K562 (cell line): ENCODE measurements around the gene GPR55. TPM values are rescaled to one million over a fixed set of nuclear protein-coding genes. Genes with fewer than 3 reads are reported as not detected.

Experiments used
- ATAC-seq: fragments of 200-7000 bp; cut with Tn5 transposase; 3 replicates; pipeline ENCODE4 v1.9.1; 2020; ENCODE audit warnings: moderate library complexity
- BruUV-seq: library from RNA; stranded (reverse); fragments of 400-500 nt; replicated peaks from 2 replicates; lab custom pipeline; 2021; lab: Mats Ljungman, UMichigan
- CTCF ChIA-PET: fragments of 300-600 bp; formaldehyde crosslinking; extraction: SDS; loops from one replicate; lab custom pipeline; 2021; ENCODE audit warnings: low intra/inter-chr PET ratio; lab: Yijun Ruan, JAX
- POLR2A ChIA-PET: fragments of 300-600, 350-650 bp; sonication (Branson Sonifier 250); formaldehyde crosslinking; extraction: SDS; loops from one replicate; lab custom pipeline; 2021; ENCODE audit warnings: antibody characterized with exemption, inconsistent platforms; lab: Yijun Ruan, JAX
- DNase-seq, 4 experiments: peaks; one replicate each; pipeline versions ENCODE4 v3.0.0 to v3.0.0-alpha.2; 2011 to 2018; ENCODE audit warnings: low spot score in 3 of 4, mixed read lengths in 3 of 4; ENCODE audit errors: extremely low read depth in 1 of 4
- FAIRE-seq: peaks from 2 replicates; lab custom pipeline; 2011; peaks lifted over from hg19 to GRCh38; lab: Jason Lieb, UNC
- H2AFZ ChIP-seq: 2 replicates; pipeline ENCODE4 v1.6.0; 2011; ENCODE audit warnings: low read depth, low read length, control low read depth, inconsistent platforms
- H3K27ac ChIP-seq: fragments of 200-600 bp; 3 replicates; pipeline ENCODE4 v1.8.0; 2011; ENCODE audit warnings: low read depth, mild to moderate bottlenecking, control low read depth, inconsistent platforms, low read length, moderate library complexity, mixed read lengths; ENCODE audit errors: extremely low read depth
- H3K27me3 ChIP-seq, 2 experiments: fragments of 300-600 bp in 1 of 2; 2 replicates in 1 of 2; 3 replicates in 1 of 2; pipeline versions ENCODE4 v1.6.0 to v1.8.0; 2011; ENCODE audit warnings: inconsistent platforms in 2 of 2, low read length in 2 of 2, mild to moderate bottlenecking in 1 of 2, mixed read lengths in 1 of 2, moderate library complexity in 1 of 2; ENCODE audit not compliant: control insufficient read depth in 2 of 2, insufficient read depth in 2 of 2
- H3K36me3 ChIP-seq: fragments of 300-600 bp; 3 replicates; pipeline ENCODE4 v1.8.0; 2011; ENCODE audit warnings: mild to moderate bottlenecking, low read length, inconsistent platforms; ENCODE audit not compliant: control insufficient read depth, insufficient read depth
- H3K4me1 ChIP-seq, 2 experiments: fragments of 200-600 bp in 1 of 2; replicated peaks in 1 of 2; 2 replicates in 1 of 2; 3 replicates in 1 of 2; pipeline versions ENCODE4 v1.5.1 to v1.8.0; 2011; ENCODE audit warnings: inconsistent platforms in 2 of 2, low read length in 2 of 2, mild to moderate bottlenecking in 1 of 2, mixed read lengths in 1 of 2, moderate library complexity in 1 of 2; ENCODE audit not compliant: control insufficient read depth in 2 of 2, insufficient read depth in 2 of 2
- H3K4me2 ChIP-seq: 2 replicates; pipeline ENCODE4 v1.6.1; 2011; ENCODE audit warnings: low read length, control low read depth, inconsistent platforms, mixed read lengths; ENCODE audit not compliant: insufficient read depth
- H3K4me3 ChIP-seq: fragments of 200-600 bp; sonication (generic), shearing (Covaris generic); 2 replicates; pipeline ENCODE4 v1.5.1; 2016; ENCODE audit warnings: control low read depth, inconsistent platforms
- H3K79me2 ChIP-seq: fragments of 200-600 bp; 3 replicates; pipeline ENCODE4 v1.8.0; 2011; ENCODE audit warnings: low read length, inconsistent platforms; ENCODE audit not compliant: control insufficient read depth, insufficient read depth
- H3K9ac ChIP-seq, 2 experiments: 2 replicates each; pipeline versions ENCODE4 v1.6.0 to v1.6.1; 2011; ENCODE audit warnings: low read depth in 2 of 2, low read length in 2 of 2, control low read depth in 1 of 2, inconsistent platforms in 1 of 2, mild to moderate bottlenecking in 1 of 2, mixed read lengths in 1 of 2; ENCODE audit not compliant: insufficient read depth in 1 of 2
- H3K9me1 ChIP-seq: one replicate; pipeline ENCODE4 v1.6.0; 2011; ENCODE audit warnings: inconsistent platforms, mild to moderate bottlenecking, low read length, moderate library complexity; ENCODE audit not compliant: control insufficient read depth, insufficient read depth
- H3K9me3 ChIP-seq: replicated peaks from 2 replicates; pipeline ENCODE4 v1.5.1; 2011; ENCODE audit warnings: low read depth, low read length, inconsistent platforms; ENCODE audit not compliant: control insufficient read depth, insufficient read depth
- H4K20me1 ChIP-seq: replicated peaks from 2 replicates; pipeline ENCODE4 v1.6.1; 2011; ENCODE audit warnings: low read length, inconsistent platforms, mixed read lengths; ENCODE audit not compliant: control insufficient read depth, insufficient read depth
- ARID2 ChIP-seq: fragments of 450-650 bp; IDR thresholded peaks from 2 replicates; pipeline ENCODE4 v1.6.1; 2017; ENCODE audit warnings: antibody characterized with exemption, mild to moderate bottlenecking
- CBX1 ChIP-seq: sonication (generic); IDR thresholded peaks from 2 replicates; pipeline ENCODE4 v1.6.1; 2016; ENCODE audit warnings: antibody characterized with exemption, low read depth, mild to moderate bottlenecking
- CREBBP ChIP-seq: IDR thresholded peaks from one replicate; pipeline ENCODE4 v1.6.1; 2012; ENCODE audit warnings: low read depth, mild to moderate bottlenecking, control low read depth, inconsistent platforms, low read length
- DACH1 ChIP-seq: fragments of 450-650 bp; IDR thresholded peaks from 2 replicates; pipeline ENCODE4 v1.6.1; 2018; ENCODE audit not compliant: partially characterized antibody
- GABPA ChIP-seq: fragments of 200-800 bp; sonication (Bioruptor generic); conservative IDR thresholded peaks from 2 replicates; pipeline ENCODE4 v1.6.1; 2016; ENCODE audit warnings: low read depth, missing genetic modification characterization, missing compliant biosample characterization
- IRF2 ChIP-seq: sonication (generic); formaldehyde crosslinking; IDR thresholded peaks from 2 replicates; pipeline ENCODE4 v1.8.1; 2022; ENCODE audit warnings: mild to moderate bottlenecking, missing genetic modification reagents
- NFIC ChIP-seq: fragments of 450-650 bp; IDR thresholded peaks from 2 replicates; pipeline ENCODE4 v1.6.1; 2017; ENCODE audit warnings: mild to moderate bottlenecking, inconsistent platforms
- NFIX ChIP-seq: fragments of 250-450 bp; sonication (Bioruptor Pico); IDR thresholded peaks from 2 replicates; pipeline ENCODE4 v1.4.0; 2020; ENCODE audit warnings: low read depth, mild to moderate bottlenecking, moderate library complexity
- PCBP1 ChIP-seq: fragments of 200-400 bp; formaldehyde crosslinking; IDR thresholded peaks from 2 replicates; pipeline ENCODE4 v1.6.1; 2018; ENCODE audit warnings: mild to moderate bottlenecking, low read depth, low read length; ENCODE audit not compliant: poor library complexity, severe bottlenecking
- PHF8 ChIP-seq: fragments of 200-600 bp; sonication (generic); IDR thresholded peaks from 2 replicates; pipeline ENCODE4 v1.6.1; 2012; ENCODE audit warnings: mixed run types, mild to moderate bottlenecking, inconsistent platforms, low read length, moderate library complexity, borderline replicate concordance
- RCOR1 ChIP-seq, 2 experiments: IDR thresholded peaks; 2 replicates each; pipeline ENCODE4 v1.6.1; 2012; ENCODE audit warnings: low read depth in 2 of 2, low read length in 2 of 2, borderline replicate concordance in 1 of 2, improper control_type of control experiment in 1 of 2
- SMAD2 ChIP-seq: fragments of 150-350 bp; IDR thresholded peaks from 2 replicates; pipeline ENCODE4 v1.6.1; 2014; ENCODE audit warnings: low read depth, mild to moderate bottlenecking, low read length
- ZNF324 ChIP-seq: fragments of 250-450 bp; sonication (Bioruptor Pico); IDR thresholded peaks from 2 replicates; pipeline ENCODE4 v1.4.0; 2020; ENCODE audit warnings: mild to moderate bottlenecking
- WGBS: fragments of 100-300 bp; shearing (Covaris generic); methylation state at CpG from one replicate; pipeline ENCODE4 v1.1.6; 2016; ENCODE audit warnings: low coverage, mixed read lengths; ENCODE audit not compliant: insufficient coverage; ENCODE audit errors: missing lambda C conversion rate; 5-methylcytosine and 5-hydroxymethylcytosine counted together
- in situ Hi-C: fragments of 300-500 bp; cut with MboI; formaldehyde crosslinking; loops from 4 replicates; pipeline ENCODE4 v1.15.0; 2018; ENCODE audit warnings: inconsistent platforms, mixed read lengths
- intact Hi-C: fragments of 100-400 bp; cut with micrococcal nuclease; formaldehyde crosslinking; loops from 2 replicates; pipeline ENCODE4 v1.14.2; 2022
- polyA plus RNA-seq, 8 experiments: library from polyadenylated mRNA; depleted of rRNA in 4 of 8; stranded (reverse) in 5 of 8; unstranded in 3 of 8; fragments of >200 nt; fragmentation: Nextera tagmentation in 2 of 8; fragmentation: Illumina TruSeq in 1 of 8; extraction: Ambion mirVana in 2 of 8; extraction: Trizol in 1 of 8; gene quantifications; 2 replicates each; pipeline versions ENCODE4 v1.2.1 to v1.2.3, GENCODE V29; 2011 to 2014; ENCODE audit warnings: inconsistent platforms in 1 of 8, missing spikeins in 1 of 8
- total RNA-seq, 7 experiments: library from RNA; depleted of rRNA in 6 of 7; stranded (reverse); fragments of >200 nt in 6 of 7; fragmentation: Illumina TruSeq in 2 of 7; extraction: Trizol in 2 of 7; gene quantifications; 2 replicates each; pipeline versions ENCODE4 v1.2.1 to v1.2.3, GENCODE V29; 2011 to 2021; ENCODE audit warnings: low replicate concordance in 1 of 7
- TF ChIP-seq, protein P1 (sequence below): fragments of 250-450 bp; sonication (Bioruptor Pico); IDR thresholded peaks from 2 replicates; pipeline ENCODE4 v1.5.0; 2022; ENCODE audit warnings: mild to moderate bottlenecking
- TF ChIP-seq, protein P2 (sequence below), 3 experiments: IDR thresholded peaks in 2 of 3; conservative IDR thresholded peaks in 1 of 3; 2 replicates each; pipeline ENCODE4 v1.5.1; 2011 to 2012; ENCODE audit warnings: low read length in 3 of 3, mild to moderate bottlenecking in 3 of 3, control low read depth in 2 of 3, improper control_type of control experiment in 1 of 3, inconsistent platforms in 1 of 3, low read depth in 1 of 3, mixed read lengths in 1 of 3, moderate library complexity in 1 of 3; ENCODE audit not compliant: insufficient read depth in 2 of 3
- TF ChIP-seq, protein P3 (sequence below): fragments of 450-650 bp; IDR thresholded peaks from 2 replicates; pipeline ENCODE4 v1.6.1; 2016; ENCODE audit warnings: missing biosample characterization, missing genetic modification characterization

The GPR55 gene
- total and polyA plus RNA-seq, 9 of the 15 experiments (the other 6 are each of a cell fraction or from before 2014, with no cell fraction given) = 0.11 to 0.49 (median 0.27) TPM

DNA sequence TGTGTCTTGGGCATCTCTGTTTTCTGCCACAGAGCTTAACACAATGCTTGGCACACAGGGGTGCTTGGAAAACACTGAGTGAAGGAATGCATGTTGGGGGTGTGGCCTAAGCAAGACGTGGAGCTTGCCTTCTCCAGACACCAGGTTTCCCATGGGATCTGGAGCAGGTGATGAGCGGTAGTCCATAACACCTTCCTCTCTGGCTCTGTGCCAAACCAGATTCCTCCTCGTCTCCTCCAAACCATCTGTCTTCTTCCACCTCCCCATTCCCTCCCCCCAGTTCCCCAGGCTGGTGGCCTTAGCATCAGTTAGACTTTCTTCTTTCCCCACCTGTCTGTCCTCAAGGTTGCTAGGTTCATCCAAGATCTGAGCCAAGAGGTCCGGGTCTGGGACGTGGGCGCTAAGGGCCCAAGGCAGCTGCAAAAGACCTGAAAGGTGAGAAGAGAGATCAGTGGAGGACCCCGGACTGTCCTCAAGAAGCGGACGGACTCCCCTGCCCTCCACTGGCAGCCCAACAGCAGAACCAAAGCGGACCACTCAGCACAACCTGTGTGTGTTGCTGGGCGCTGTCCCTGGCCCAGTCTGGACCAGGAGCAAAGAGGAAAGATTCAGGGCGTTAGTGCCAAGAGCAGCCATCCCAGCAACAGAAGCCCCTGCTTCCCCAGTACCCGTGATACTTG, 61.5 kb downstream of the GPR55 start:
- in situ Hi-C loops = no loop called here

More for the DNA sequence above, 61.5 kb downstream of the GPR55 start:
- peaks cover 4% of the 10 kb centered on the region; the same call in 1 of the 3 replicates for H3K79me2 ChIP-seq
- no TSS peak for BruUV-seq
- no peaks in the 10 kb centered on the region for H3K9me3 ChIP-seq
- H3K4me1 ChIP-seq = peaks cover 0 to 33% of the 10 kb centered on the region in 2 experiments; a peak in 2 of 5 replicates
- no peak overlapping the region for H2AFZ ChIP-seq
- TF ChIP-seq, protein P1, sequence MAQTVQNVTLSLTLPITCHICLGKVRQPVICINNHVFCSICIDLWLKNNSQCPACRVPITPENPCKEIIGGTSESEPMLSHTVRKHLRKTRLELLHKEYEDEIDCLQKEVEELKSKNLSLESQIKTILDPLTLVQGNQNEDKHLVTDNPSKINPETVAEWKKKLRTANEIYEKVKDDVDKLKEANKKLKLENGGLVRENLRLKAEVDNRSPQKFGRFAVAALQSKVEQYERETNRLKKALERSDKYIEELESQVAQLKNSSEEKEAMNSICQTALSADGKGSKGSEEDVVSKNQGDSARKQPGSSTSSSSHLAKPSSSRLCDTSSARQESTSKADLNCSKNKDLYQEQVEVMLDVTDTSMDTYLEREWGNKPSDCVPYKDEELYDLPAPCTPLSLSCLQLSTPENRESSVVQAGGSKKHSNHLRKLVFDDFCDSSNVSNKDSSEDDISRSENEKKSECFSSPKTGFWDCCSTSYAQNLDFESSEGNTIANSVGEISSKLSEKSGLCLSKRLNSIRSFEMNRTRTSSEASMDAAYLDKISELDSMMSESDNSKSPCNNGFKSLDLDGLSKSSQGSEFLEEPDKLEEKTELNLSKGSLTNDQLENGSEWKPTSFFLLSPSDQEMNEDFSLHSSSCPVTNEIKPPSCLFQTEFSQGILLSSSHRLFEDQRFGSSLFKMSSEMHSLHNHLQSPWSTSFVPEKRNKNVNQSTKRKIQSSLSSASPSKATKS (CRISPR knock-in tag) = no peak
- TF ChIP-seq RCOR1 (IDR thresholded peaks at IDR 0.05; ENCODE audit: borderline replicate concordance in 1 of 2, low read depth in 2 of 2, low read length in 2 of 2) (no peak), GABPA (no peak), CBX1 (no peak), DACH1 (no peak), NFIC (peak; percentile 92), SMAD2 (no peak), PHF8 (no peak), CREBBP (no peak), PCBP1 (no peak), NFIX (CRISPR knock-in tag) (0 out of 2 replicates have a peak, but pooled peaks have one; percentile 12), ARID2 (no peak), ZNF324 (CRISPR knock-in tag) (no peak), IRF2 (no peak)
- TF ChIP-seq, protein P2, sequence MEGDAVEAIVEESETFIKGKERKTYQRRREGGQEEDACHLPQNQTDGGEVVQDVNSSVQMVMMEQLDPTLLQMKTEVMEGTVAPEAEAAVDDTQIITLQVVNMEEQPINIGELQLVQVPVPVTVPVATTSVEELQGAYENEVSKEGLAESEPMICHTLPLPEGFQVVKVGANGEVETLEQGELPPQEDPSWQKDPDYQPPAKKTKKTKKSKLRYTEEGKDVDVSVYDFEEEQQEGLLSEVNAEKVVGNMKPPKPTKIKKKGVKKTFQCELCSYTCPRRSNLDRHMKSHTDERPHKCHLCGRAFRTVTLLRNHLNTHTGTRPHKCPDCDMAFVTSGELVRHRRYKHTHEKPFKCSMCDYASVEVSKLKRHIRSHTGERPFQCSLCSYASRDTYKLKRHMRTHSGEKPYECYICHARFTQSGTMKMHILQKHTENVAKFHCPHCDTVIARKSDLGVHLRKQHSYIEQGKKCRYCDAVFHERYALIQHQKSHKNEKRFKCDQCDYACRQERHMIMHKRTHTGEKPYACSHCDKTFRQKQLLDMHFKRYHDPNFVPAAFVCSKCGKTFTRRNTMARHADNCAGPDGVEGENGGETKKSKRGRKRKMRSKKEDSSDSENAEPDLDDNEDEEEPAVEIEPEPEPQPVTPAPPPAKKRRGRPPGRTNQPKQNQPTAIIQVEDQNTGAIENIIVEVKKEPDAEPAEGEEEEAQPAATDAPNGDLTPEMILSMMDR (IDR thresholded peaks at IDR 0.05 in 2 of 3, conservative IDR thresholded peaks at IDR 0.05 in 1 of 3; ENCODE audit: insufficient read depth in 2 of 3, low read depth in 1 of 3, low read length in 3 of 3) = no peak
- TF ChIP-seq, protein P3, sequence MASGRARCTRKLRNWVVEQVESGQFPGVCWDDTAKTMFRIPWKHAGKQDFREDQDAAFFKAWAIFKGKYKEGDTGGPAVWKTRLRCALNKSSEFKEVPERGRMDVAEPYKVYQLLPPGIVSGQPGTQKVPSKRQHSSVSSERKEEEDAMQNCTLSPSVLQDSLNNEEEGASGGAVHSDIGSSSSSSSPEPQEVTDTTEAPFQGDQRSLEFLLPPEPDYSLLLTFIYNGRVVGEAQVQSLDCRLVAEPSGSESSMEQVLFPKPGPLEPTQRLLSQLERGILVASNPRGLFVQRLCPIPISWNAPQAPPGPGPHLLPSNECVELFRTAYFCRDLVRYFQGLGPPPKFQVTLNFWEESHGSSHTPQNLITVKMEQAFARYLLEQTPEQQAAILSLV (tag) = no peak
- WGBS = 48% methylated on average over 7 of the region's 13 CpGs
- no peak overlapping the region for H3K4me2 ChIP-seq
- peaks cover 2 to 26% of the 10 kb centered on the region in 2 experiments; a peak in 3 of 5 replicates for H3K27me3 ChIP-seq
- no peaks in the 10 kb centered on the region for H3K36me3 ChIP-seq
- H3K27ac ChIP-seq = no peak overlapping the region
- H3K9ac ChIP-seq = no peak overlapping the region
- DNase-seq (no peak), ATAC-seq (no peak), FAIRE-seq (no peak)
- H3K4me3 ChIP-seq = no peak overlapping the region
- CTCF ChIA-PET = no interaction called here
- intact Hi-C loops = loop anchor here (5.0 kb wide), 1 partner anchor 41 kb away; no protein-coding TSS in a partner anchor
- POLR2A ChIA-PET = no interaction called here
- H3K9me1 ChIP-seq = no peaks in the 10 kb centered on the region
- no peaks in the 10 kb centered on the region for H4K20me1 ChIP-seq
